DND-41 (cell line): Measurements from ENCODE around the gene NACC2.

ENCODE experiments used
- EZH2 ChIP-seq: IDR thresholded peaks from 3 replicates; pipeline ENCODE4 v1.6.1; 2012; ENCODE audit warnings: borderline replicate concordance, low read depth, mild to moderate bottlenecking, moderate library complexity, low read length, inconsistent platforms; ENCODE audit not compliant: severe bottlenecking
- TF ChIP-seq, protein P1 (sequence below): IDR thresholded peaks from 2 replicates; pipeline ENCODE4 v1.5.1; 2012; ENCODE audit warnings: borderline replicate concordance, low read length, moderate library complexity, mild to moderate bottlenecking; ENCODE audit not compliant: poor library complexity, severe bottlenecking; ENCODE audit errors: extremely low read depth

GRCh38 chr9:136107155-136107952, 12.3 kb upstream of the NACC2 start:
- no peak for TF ChIP-seq EZH2
- TF ChIP-seq, protein P1, sequence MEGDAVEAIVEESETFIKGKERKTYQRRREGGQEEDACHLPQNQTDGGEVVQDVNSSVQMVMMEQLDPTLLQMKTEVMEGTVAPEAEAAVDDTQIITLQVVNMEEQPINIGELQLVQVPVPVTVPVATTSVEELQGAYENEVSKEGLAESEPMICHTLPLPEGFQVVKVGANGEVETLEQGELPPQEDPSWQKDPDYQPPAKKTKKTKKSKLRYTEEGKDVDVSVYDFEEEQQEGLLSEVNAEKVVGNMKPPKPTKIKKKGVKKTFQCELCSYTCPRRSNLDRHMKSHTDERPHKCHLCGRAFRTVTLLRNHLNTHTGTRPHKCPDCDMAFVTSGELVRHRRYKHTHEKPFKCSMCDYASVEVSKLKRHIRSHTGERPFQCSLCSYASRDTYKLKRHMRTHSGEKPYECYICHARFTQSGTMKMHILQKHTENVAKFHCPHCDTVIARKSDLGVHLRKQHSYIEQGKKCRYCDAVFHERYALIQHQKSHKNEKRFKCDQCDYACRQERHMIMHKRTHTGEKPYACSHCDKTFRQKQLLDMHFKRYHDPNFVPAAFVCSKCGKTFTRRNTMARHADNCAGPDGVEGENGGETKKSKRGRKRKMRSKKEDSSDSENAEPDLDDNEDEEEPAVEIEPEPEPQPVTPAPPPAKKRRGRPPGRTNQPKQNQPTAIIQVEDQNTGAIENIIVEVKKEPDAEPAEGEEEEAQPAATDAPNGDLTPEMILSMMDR: no peak
